Stimulated activated CD4-positive, alpha-beta T cell treated with anti-CD3 and anti-CD28 coated beads, Interleukin-1b, Interleukin-23, amount 100 ng/mL, for 1 hour (primary cell): Measurements from ENCODE around the gene METTL23.
"Not testable (repeated sequence)": the region's sequence is repeated elsewhere in the genome, so short reads cannot be mapped to it uniquely, and the experiment has no call there.

Experiments
- DNase-seq, 2 donors: peaks; one replicate each; pipeline ENCODE4 v3.0.0-alpha.2; 2020; ENCODE audit warnings: low read depth in 2 of 2

The METTL23 gene

GRCh38 chr17:76695059-76695831 is 31.4 kb upstream of the METTL23 start:
- DNase-seq: no peak

GRCh38 chr17:76696763-76697701 is 29.6 kb upstream of the METTL23 start:
- no peak for DNase-seq

- no peak for DNase-seq
Measured at GRCh38 chr17:76697702-76698465, 28.8 kb upstream of the METTL23 start.

GRCh38 chr17:76698466-76698977 is 28.1 kb upstream of the METTL23 start:
- DNase-seq: not testable (repeated sequence)

GRCh38 chr17:76700270-76700616 is 26.4 kb upstream of the METTL23 start:
- DNase-seq: no peak

GRCh38 chr17:76700617-76701470 is 25.8 kb upstream of the METTL23 start:
- no peak for DNase-seq

- DNase-seq: no peak
Measured at GRCh38 chr17:76701471-76701967, 25.1 kb upstream of the METTL23 start.

GRCh38 chr17:76702076-76702475 is 24.6 kb upstream of the METTL23 start:
- no peak for DNase-seq

GRCh38 chr17:76702941-76703637 is 23.6 kb upstream of the METTL23 start:
- DNase-seq: no peak

- no peak for DNase-seq
Measured at GRCh38 chr17:76704805-76705204, 21.8 kb upstream of the METTL23 start.

GRCh38 chr17:76706817-76707216 is 19.8 kb upstream of the METTL23 start:
- DNase-seq: no peak

GRCh38 chr17:76707985-76708807 is 18.4 kb upstream of the METTL23 start:
- DNase-seq: no peak

GRCh38 chr17:76709077-76709950 is 17.3 kb upstream of the METTL23 start:
- DNase-seq: no peak

GRCh38 chr17:76709951-76710862 is 16.4 kb upstream of the METTL23 start:
- not testable (repeated sequence) for DNase-seq

GRCh38 chr17:76710863-76711611 is 15.6 kb upstream of the METTL23 start, which contains the start of gene MXRA7:
MXRA7 (minus strand) TSS chr17:76710965; CDS start chr17:76710946, 19 bp downstream.
- peak; percentile 6 to 32 for DNase-seq

GRCh38 chr17:76712321-76712720 is 14.3 kb upstream of the METTL23 start:
- DNase-seq: not testable (repeated sequence)
